Endothelial cell (in vitro differentiated cells): ENCODE results near the gene TCFL5. TPM values are rescaled to one million over a fixed set of nuclear protein-coding genes. Genes with fewer than 3 reads are reported as not detected.

Experiments
- DNase-seq: peaks from one replicate; pipeline ENCODE4 v3.0.0; 2021; ENCODE audit warnings: low spot score
- H3K27ac Mint-ChIP-seq: one replicate; pipeline ENCODE4 v1.8.0; 2021; ENCODE audit warnings: mixed read lengths, inconsistent platforms; ENCODE audit not compliant: unreplicated experiment
- H3K27me3 Mint-ChIP-seq: one replicate; pipeline ENCODE4 v1.8.0; 2021; ENCODE audit warnings: mild to moderate bottlenecking, moderate library complexity, mixed read lengths, inconsistent platforms; ENCODE audit not compliant: unreplicated experiment
- H3K36me3 Mint-ChIP-seq: one replicate; pipeline ENCODE4 v1.8.0; 2021; ENCODE audit warnings: mild to moderate bottlenecking, low read depth, mixed read lengths, inconsistent platforms; ENCODE audit not compliant: unreplicated experiment
- H3K4me1 Mint-ChIP-seq: one replicate; pipeline ENCODE4 v1.8.0; 2021; ENCODE audit warnings: mild to moderate bottlenecking, mixed read lengths, inconsistent platforms; ENCODE audit not compliant: unreplicated experiment
- H3K4me3 Mint-ChIP-seq: one replicate; pipeline ENCODE4 v1.8.0; 2021; ENCODE audit warnings: mild to moderate bottlenecking, mixed read lengths, inconsistent platforms; ENCODE audit not compliant: unreplicated experiment
- H3K9me3 Mint-ChIP-seq: one replicate; pipeline ENCODE4 v1.8.0; 2021; ENCODE audit warnings: mixed read lengths, inconsistent platforms; ENCODE audit not compliant: unreplicated experiment
- CTCF ChIP-seq: fragments of 200-600 bp; sonication (generic); IDR thresholded peaks from one replicate; pipeline ENCODE4 v1.5.0; 2021; ENCODE audit warnings: antibody characterized with exemption; ENCODE audit not compliant: unreplicated experiment
- total RNA-seq: library from RNA; stranded (reverse); fragmentation: NEBNext Ultra II Directional; extraction: Animal tissue kit (Norgen Biotek cat#: 25700); gene quantifications from one replicate; pipeline ENCODE4 v1.2.1, GENCODE V29; 2021; ENCODE audit not compliant: unreplicated experiment

Gene TCFL5
- total RNA-seq, 1 donor from 2014 or later = 30.9 TPM

GRCh38 chr20:62822239-62822787 lies 39.3 kb downstream of the TCFL5 start:
- Mint-ChIP-seq H3K36me3 (no peaks in the 10 kb centered on the region), H3K27me3 (peaks cover 6% of the 10 kb centered on the region), H3K27ac (no peak overlapping the region), H3K4me3 (no peak overlapping the region), H3K9me3 (no peaks in the 10 kb centered on the region), H3K4me1 (no peaks in the 10 kb centered on the region)
- peak; percentile 15 for TF ChIP-seq CTCF
- no peak for DNase-seq

DNA sequence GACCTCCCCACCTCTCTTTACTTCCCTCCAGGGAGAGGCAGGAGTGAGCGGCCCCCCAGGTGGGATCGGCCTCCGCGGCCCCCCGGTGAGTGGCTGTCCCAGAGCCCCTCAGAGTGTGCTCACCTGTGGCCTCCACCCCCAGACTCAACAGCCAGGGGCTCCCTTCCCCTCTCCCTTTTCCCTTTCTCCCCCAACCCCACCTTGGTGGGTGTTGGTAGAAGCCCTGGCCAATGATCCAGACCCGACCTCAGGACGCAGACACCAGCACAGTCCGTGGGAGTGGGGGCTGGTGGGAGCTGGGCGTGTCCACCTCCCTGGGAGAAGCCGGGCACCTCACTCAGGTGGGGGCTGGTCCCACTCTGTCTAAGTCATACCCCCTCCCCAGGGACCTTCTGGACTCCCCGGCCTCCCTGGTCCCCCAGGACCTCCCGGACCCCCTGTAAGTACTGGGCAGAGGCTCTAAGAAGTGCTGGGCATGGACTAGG lies 39.9 kb downstream of the TCFL5 start:
- H3K36me3 Mint-ChIP-seq = no peaks in the 10 kb centered on the region
- peaks cover 6% of the 10 kb centered on the region for H3K27me3 Mint-ChIP-seq
- H3K4me3 Mint-ChIP-seq = no peak overlapping the region
- DNase-seq = no peak
- H3K4me1 Mint-ChIP-seq = no peaks in the 10 kb centered on the region
- H3K27ac Mint-ChIP-seq = no peak overlapping the region
- TF ChIP-seq CTCF = no peak
- no peaks in the 10 kb centered on the region for H3K9me3 Mint-ChIP-seq

- Mint-ChIP-seq H3K27ac (no peak overlapping the region), H3K4me1 (no peaks in the 10 kb centered on the region), H3K9me3 (no peaks in the 10 kb centered on the region), H3K36me3 (no peaks in the 10 kb centered on the region), H3K27me3 (peaks cover 6% of the 10 kb centered on the region), H3K4me3 (no peak overlapping the region)
- no peak for TF ChIP-seq CTCF
- DNase-seq = no peak
Observed at GRCh38 chr20:62820962-62821725, 40.5 kb downstream of the TCFL5 start.

GRCh38 chr20:62820208-62820961 lies 41.2 kb downstream of the TCFL5 start:
- Mint-ChIP-seq H3K9me3 (no peaks in the 10 kb centered on the region), H3K4me3 (no peak overlapping the region), H3K27me3 (peaks cover 7% of the 10 kb centered on the region), H3K27ac (no peak overlapping the region), H3K4me1 (no peaks in the 10 kb centered on the region), H3K36me3 (no peaks in the 10 kb centered on the region)
- no peak for TF ChIP-seq CTCF
- DNase-seq = no peak
